Liver (tissue), 3 donors: ENCODE results near the gene NHERF2.

Experiments
- ATF3 ChIP-seq: IDR thresholded peaks from 2 replicates; pipeline ENCODE4 v1.6.1; 2016; ENCODE audit warnings: antibody characterized with exemption
- CTCF ChIP-seq: fragments of 150-350 bp; IDR thresholded peaks from 2 replicates; pipeline ENCODE4 v1.5.1; 2017; ENCODE audit warnings: improper control_type of control experiment, low read depth, low read length; ENCODE audit not compliant: missing input control
- EGR1 ChIP-seq, 2 donors: IDR thresholded peaks; 2 replicates each; pipeline ENCODE4 v1.6.1; 2016 to 2018; ENCODE audit warnings: antibody characterized with exemption in 2 of 2, low read depth in 2 of 2
- FOXA1 ChIP-seq: IDR thresholded peaks from 2 replicates; pipeline ENCODE4 v1.6.1; 2016; ENCODE audit warnings: antibody characterized with exemption
- MAX ChIP-seq: IDR thresholded peaks from 2 replicates; pipeline ENCODE4 v1.6.1; 2016; ENCODE audit warnings: antibody characterized with exemption
- NR2F2 ChIP-seq: IDR thresholded peaks from 2 replicates; pipeline ENCODE4 v1.6.1; 2016; ENCODE audit warnings: antibody characterized with exemption
- RAD21 ChIP-seq, 2 donors: IDR thresholded peaks; 2 replicates each; pipeline ENCODE4 v1.6.1; 2016; ENCODE audit warnings: antibody characterized with exemption in 2 of 2, mild to moderate bottlenecking in 2 of 2
- REST ChIP-seq: IDR thresholded peaks from 2 replicates; pipeline ENCODE4 v1.6.1; 2016; ENCODE audit warnings: antibody characterized with exemption, mild to moderate bottlenecking
- RXRA ChIP-seq, 2 donors: IDR thresholded peaks; 2 replicates each; pipeline ENCODE4 v1.6.1; 2017 to 2018; ENCODE audit warnings: antibody characterized with exemption in 2 of 2, mild to moderate bottlenecking in 1 of 2
- SP1 ChIP-seq: IDR thresholded peaks from 2 replicates; pipeline ENCODE4 v1.6.1; 2018; ENCODE audit warnings: antibody characterized with exemption, mild to moderate bottlenecking
- YY1 ChIP-seq: IDR thresholded peaks from 2 replicates; pipeline ENCODE4 v1.6.1; 2016; ENCODE audit warnings: antibody characterized with exemption, mild to moderate bottlenecking
- ZBTB33 ChIP-seq: IDR thresholded peaks from 2 replicates; pipeline ENCODE4 v1.6.1; 2016; ENCODE audit warnings: antibody characterized with exemption
- donor health status: healthy.
- donor health status: healthy.

- TF ChIP-seq CTCF: no peak
- TF ChIP-seq FOXA1: no peak
- no peak for TF ChIP-seq NR2F2
- TF ChIP-seq SP1: no peak
- no peak for TF ChIP-seq ZBTB33
- no peak for TF ChIP-seq EGR1 (IDR thresholded peaks at IDR 0.05; ENCODE audit: low read depth in 2 of 2)
- no peak for TF ChIP-seq YY1
- no peak for TF ChIP-seq MAX
- no peak for TF ChIP-seq RXRA (IDR thresholded peaks at IDR 0.05)
- no peak for TF ChIP-seq REST
- TF ChIP-seq RAD21 (IDR thresholded peaks at IDR 0.05): no peak
- no peak for TF ChIP-seq ATF3
Measured at GRCh38 chr16:2003231-2003826, 23.4 kb upstream of the NHERF2 start.
